ENCODE data around the gene KCNJ1.

The KCNJ1 gene

GRCh38 chr11:128903248-128904061, 36.4 kb upstream of the KCNJ1 start:
- peak; percentile 43 for DNase-seq

DNA sequence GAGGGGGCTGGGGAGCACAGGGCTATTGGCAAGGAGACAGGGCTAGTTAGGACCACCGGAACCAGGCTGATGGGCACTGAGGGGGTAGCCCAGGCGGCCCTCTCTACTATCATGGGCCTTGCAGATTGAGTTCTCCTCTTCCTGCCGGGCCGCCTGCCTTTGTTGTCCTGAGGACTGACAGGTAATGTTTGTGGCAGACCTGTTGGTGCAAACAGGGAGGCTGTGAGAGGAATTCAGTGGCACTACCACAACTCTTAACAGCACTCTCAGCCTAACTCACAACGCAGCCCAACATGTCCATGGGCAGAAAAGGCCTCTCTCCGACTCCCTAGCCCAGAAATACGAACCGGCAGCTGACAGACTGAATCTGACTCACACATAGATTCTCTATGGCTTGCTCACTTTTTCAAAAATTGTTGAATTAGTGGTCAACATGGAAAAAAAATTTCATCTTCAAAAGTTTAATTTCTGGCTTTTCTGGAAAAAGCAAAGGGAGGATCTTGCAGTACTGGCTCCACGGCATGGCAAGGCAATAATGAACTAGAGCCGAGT, 35.5 kb upstream of the KCNJ1 start:
- DNase-seq: no peak

DNA sequence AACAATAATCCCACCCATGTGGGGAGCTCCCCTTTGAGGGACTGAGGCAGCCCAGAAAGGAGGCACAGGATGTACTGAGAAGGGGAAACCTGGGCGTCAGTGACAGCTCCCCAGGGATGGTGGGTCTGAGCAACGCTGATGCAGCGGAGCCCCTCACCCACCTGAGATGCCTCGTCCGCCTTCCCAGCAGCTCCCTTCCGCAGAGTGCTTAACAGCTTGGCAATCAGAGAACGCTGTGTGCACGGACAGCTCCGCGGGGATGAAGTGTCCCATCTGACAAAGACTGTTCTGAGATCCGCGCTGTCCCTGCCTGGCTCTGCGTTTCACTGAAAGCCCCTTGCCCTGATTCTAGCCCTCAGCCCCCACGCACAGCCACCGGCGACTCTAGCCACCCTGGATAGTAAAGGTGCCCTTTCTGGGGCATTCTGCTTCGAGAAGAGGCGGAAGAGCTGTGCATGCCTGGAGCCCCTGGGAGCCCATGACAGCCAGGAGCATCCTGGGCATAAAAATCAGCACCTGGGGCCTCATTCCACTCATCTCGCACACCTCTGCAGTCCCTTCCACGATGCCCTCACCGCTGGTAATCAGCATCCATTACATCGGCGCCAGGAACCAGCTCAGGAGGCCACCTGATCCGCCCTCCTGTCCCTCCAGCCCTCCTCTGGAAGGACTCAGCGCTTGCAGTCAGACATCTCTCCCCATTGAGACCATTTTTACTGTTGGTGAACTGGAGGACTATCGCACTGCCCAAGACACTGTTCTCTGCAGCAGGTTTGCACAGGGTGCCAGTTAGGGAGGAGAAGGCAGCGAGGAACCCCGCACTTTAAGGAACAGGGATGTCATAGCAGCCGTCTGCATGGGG, 34.8 kb upstream of the KCNJ1 start:
- peak; percentile 48 for DNase-seq

DNA sequence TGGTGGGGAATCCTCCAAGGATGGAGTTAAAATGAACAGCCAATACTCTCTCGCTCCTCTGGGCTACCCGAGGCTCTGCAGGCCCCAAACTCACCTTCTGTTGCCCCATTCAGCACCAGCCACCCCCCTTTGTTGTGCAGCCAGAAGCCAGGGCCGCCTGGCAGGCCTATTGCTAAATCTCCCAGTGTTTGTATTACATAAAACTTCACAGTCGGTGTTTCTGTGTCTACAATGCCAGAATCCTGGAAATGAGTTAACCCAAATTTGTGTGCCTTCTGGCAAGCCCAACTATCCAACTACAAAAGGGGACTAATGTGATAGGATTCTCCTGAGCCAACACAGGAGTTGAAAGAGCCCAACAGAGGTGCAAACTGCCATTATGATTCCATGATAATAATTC, 33.4 kb upstream of the KCNJ1 start:
- no peak for DNase-seq

- no peak for DNase-seq
Observed at GRCh38 chr11:128898580-128899344, 31.7 kb upstream of the KCNJ1 start.

- DNase-seq: no peak
Observed at GRCh38 chr11:128897826-128898225, 30.7 kb upstream of the KCNJ1 start.

DNA sequence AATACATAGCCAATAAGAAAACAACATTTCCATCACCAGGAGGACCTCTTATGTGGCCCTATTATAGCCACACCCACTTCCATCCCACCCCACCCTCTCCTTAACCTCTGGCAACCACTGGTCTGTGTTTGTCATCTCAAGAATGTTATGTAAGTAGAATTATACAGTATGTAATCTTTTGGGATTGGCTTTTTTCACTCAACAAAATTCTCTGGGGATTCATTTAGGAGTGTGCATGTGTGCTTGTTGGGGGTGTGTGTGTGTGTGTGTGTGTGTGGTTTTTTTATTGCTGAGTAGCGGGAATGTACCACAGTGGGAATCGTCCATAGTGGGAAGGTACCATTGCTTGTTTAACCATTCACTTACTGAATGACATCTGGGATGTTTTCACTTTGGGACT, 29.3 kb upstream of the KCNJ1 start:
- DNase-seq: no peak

DNA sequence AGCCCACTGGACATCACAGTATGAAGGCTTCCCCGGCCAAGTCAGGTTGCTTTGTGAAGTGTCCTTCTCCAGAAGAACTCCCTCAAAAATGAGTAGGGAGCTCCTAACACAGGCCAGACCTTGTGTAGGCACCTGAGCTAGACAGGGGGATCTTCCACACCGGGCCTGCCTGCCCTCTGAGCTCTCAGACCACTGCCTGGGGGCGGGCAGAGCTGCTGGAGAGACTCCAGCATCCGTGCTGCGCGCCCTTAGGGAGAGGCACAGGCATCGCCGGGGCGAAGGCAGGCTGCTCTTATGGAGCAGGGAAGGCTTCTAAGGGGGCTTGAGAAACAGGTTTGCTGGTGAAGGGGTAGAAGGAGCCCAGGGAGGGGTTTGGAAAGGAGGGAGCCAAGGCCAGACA, 28.4 kb upstream of the KCNJ1 start:
- DNase-seq: no peak

DNA sequence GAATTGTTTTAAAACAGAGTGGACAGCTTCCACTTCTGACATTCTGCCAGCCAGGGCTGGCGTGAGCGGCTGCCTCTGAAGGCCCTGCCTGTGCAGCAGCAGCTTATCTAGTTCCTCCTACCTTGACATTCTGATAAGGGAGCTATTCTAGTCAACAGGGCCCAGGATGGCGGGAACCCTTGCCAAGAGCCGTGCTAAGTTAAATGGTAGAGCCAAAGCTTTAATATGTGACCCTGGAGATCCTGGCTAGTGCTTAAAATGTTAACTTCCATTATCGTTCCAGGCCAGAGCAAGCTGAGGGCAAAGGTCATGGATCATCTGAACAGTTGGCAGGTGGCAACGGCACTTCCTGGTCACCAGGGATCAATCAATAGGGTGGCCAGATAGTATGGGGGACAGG, 27.6 kb upstream of the KCNJ1 start:
- DNase-seq: no peak

GRCh38 chr11:128894286-128894681, 27.2 kb upstream of the KCNJ1 start:
- DNase-seq: no peak

DNA sequence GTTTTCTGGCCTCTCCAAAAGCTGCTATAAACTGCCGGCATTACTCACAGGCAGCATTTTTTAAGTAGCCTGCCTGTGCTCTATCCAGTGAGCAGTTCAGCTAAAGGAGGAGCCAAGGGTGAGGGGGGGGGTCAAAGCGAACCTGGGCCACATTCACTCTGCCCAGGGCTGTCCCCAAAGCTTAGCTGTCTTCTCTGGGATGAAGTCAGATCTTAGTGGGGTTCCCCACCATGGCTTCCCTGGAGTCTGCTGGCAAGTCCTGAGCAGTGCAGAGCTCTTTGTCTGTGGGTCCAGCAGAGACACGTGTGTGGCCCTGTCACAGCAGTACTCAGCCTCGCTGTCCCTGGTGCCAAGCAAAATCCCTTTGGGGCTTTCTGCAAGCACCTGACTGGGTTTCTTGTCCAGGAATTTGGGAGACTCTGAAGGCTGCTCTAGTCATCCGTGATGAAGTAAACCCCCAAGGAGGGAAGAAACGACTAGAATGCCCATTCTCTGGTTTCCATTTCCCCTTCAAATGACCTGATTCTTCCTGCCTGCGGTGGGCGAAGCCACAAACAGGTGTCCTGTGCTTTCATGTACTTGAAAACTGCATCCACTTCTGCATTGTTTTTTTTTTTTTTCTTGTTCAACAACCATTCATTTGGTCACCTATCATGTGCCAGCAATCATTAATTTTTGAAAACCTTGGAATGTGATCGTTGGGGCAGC, 26.6 kb upstream of the KCNJ1 start:
- no peak for DNase-seq

GRCh38 chr11:128892866-128893565, 25.9 kb upstream of the KCNJ1 start:
- no peak for DNase-seq

DNA sequence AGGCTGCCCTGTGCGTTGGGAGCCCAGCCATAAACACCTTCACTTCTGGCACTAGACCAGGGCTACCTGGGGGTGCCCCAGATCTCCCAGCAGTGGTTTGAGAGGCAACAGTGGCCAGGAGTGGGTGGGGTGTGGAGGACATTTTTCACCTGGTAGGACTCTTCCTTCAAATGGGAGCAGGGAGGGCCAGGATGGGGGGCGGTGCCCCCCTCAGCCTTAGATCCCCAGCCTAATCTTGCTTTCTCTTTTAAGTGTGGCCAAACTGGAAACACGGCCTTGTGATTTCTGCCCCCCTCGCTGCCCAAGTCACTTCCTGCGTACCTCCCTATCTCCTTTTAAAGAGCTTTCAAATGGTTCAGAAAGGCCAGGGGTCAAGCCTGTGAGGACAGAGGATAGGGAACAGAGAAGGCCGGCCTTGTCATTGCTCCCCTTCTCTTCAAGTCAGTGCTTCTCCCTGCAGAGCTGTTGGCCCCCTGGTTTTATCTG, 24.9 kb upstream of the KCNJ1 start:
- DNase-seq: no peak

- peak; percentile 84 for DNase-seq
Observed at GRCh38 chr11:128890543-128891368, 23.7 kb upstream of the KCNJ1 start, which contains the start of gene KCNJ5. Gene KCNJ5, plus strand, starts transcription at chr11:128891356. Its CDS starts 19,918 bp downstream, at chr11:128911274.

- no peak for DNase-seq
Observed at GRCh38 chr11:128890216-128890542, 23.1 kb upstream of the KCNJ1 start.

DNA sequence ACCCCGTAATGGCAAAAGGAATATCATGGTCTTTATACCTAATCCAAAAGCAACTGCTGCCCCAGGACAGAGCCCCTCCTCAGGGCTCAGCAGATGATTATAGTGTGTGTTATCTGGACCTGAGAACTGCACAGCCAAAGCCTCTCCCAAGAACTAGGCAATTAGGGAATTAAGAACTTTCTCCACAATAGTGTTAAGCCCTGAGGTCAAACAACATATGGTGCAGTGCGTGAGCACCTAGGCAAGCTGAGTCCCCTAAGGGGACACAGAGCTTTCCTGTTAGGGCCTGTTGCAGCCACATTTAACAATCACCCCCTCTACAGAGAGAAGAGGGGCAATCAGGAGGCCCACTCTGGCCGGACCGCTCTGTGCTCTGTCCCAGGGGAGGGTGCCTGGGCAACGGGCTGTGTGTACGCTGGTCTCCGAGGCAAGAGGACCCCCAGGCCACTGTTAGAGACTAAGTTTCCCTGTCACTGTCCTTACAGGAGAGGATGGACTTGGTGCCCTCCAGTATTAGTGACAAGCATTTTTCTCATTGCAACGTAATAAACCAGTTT, 22.6 kb upstream of the KCNJ1 start:
- DNase-seq: peak; percentile 21

GRCh38 chr11:128888034-128888985, 21.2 kb upstream of the KCNJ1 start:
- no peak for DNase-seq

- no peak for DNase-seq
Observed at GRCh38 chr11:128886406-128887124, 19.5 kb upstream of the KCNJ1 start.

Measured in right kidney (tissue), 1 donor.